Keratinocyte (primary cell): ENCODE measurements around the gene FMNL2. TPM values are rescaled to one million over a fixed set of nuclear protein-coding genes. Genes with fewer than 3 reads are reported as not detected.

Experiments used
- DNase-seq: peaks from one replicate; pipeline ENCODE4 v3.0.0-alpha.2; 2011; ENCODE audit warnings: low read depth, missing footprints, low spot score
- FAIRE-seq: peaks from 2 replicates; lab custom pipeline; 2011; peaks lifted over from hg19 to GRCh38; lab: Jason Lieb, UNC
- H2AFZ ChIP-seq: 2 replicates; pipeline ENCODE4 v1.6.0; 2012; ENCODE audit warnings: low read length, control low read depth, inconsistent platforms; ENCODE audit not compliant: control insufficient read depth
- H3K27ac ChIP-seq: 2 replicates; pipeline ENCODE4 v1.5.1; 2011; ENCODE audit warnings: low read length; ENCODE audit not compliant: control insufficient read depth, insufficient read depth
- H3K27me3 ChIP-seq: 3 replicates; pipeline ENCODE4 v1.6.0; 2011; ENCODE audit warnings: low read length; ENCODE audit not compliant: control insufficient read depth, insufficient read depth; ENCODE audit errors: extremely low read depth
- H3K36me3 ChIP-seq, 2 experiments: 2 replicates in 1 of 2; 3 replicates in 1 of 2; pipeline ENCODE4 v1.5.1; 2011; ENCODE audit warnings: low read length in 2 of 2, mild to moderate bottlenecking in 1 of 2; ENCODE audit not compliant: control insufficient read depth in 2 of 2, insufficient read depth in 2 of 2; ENCODE audit errors: extremely low read depth in 1 of 2
- H3K4me1 ChIP-seq: 3 replicates; pipeline ENCODE4 v1.5.1; 2011; ENCODE audit warnings: low read length; ENCODE audit not compliant: control insufficient read depth, insufficient read depth; ENCODE audit errors: extremely low read depth
- H3K4me2 ChIP-seq: 3 replicates; pipeline ENCODE4 v1.6.0; 2011; ENCODE audit warnings: low read depth, low read length; ENCODE audit not compliant: control insufficient read depth, insufficient read depth; ENCODE audit errors: extremely low read depth
- H3K4me3 ChIP-seq, 3 experiments: fragments of 200-600 bp in 1 of 3; sonication (generic) in 1 of 3; 2 replicates in 2 of 3; 3 replicates in 1 of 3; pipeline ENCODE4 v1.5.1; 2011 to 2016; ENCODE audit warnings: low read length in 3 of 3, mild to moderate bottlenecking in 3 of 3, control low read depth in 2 of 3, inconsistent platforms in 1 of 3, low read depth in 1 of 3, mixed read lengths in 1 of 3, mixed run types in 1 of 3, moderate library complexity in 1 of 3; ENCODE audit not compliant: control insufficient read depth in 2 of 3, insufficient read depth in 2 of 3; ENCODE audit errors: extremely low read depth in 1 of 3
- H3K79me2 ChIP-seq: 2 replicates; pipeline ENCODE4 v1.6.0; 2012; ENCODE audit warnings: low read length; ENCODE audit not compliant: control insufficient read depth, insufficient read depth
- H3K9ac ChIP-seq: 3 replicates; pipeline ENCODE4 v1.6.0; 2011; ENCODE audit warnings: low read length; ENCODE audit not compliant: control insufficient read depth, insufficient read depth; ENCODE audit errors: extremely low read depth
- H3K9me1 ChIP-seq: 3 replicates; pipeline ENCODE4 v1.6.0; 2011; ENCODE audit warnings: low read length; ENCODE audit not compliant: control insufficient read depth, insufficient read depth; ENCODE audit errors: extremely low read depth
- H3K9me3 ChIP-seq: 2 replicates; pipeline ENCODE4 v1.5.1; 2012; ENCODE audit warnings: low read depth, low read length; ENCODE audit not compliant: control insufficient read depth
- H4K20me1 ChIP-seq: 3 replicates; pipeline ENCODE4 v1.6.0; 2011; ENCODE audit warnings: low read length; ENCODE audit not compliant: control insufficient read depth, insufficient read depth; ENCODE audit errors: extremely low read depth
- EZH2 ChIP-seq: IDR thresholded peaks from one replicate; pipeline ENCODE4 v1.6.1; 2012; ENCODE audit warnings: inconsistent platforms, mild to moderate bottlenecking, low read length, moderate library complexity
- dilution Hi-C: fragments of 300-500 bp; cut with MboI; formaldehyde crosslinking; loops from one replicate; pipeline ENCODE4 v1.7.0; 2020; ENCODE audit warnings: low sequenced_read_pairs; ENCODE audit not compliant: extremely low pct_ligation_motif_present
- polyA plus RNA-seq, 5 experiments: library from polyadenylated mRNA; depleted of rRNA in 3 of 5; stranded (reverse) in 3 of 5; stranded (forward) in 1 of 5; unstranded in 1 of 5; fragments of >200 nt; gene quantifications; 1 replicate in 1 of 5; 2 replicates in 3 of 5; 3 replicates in 1 of 5; pipeline versions ENCODE4 v1.2.1 to v1.2.3, GENCODE V29; 2011 to 2012; ENCODE audit warnings: missing spikeins in 2 of 5, low read depth in 1 of 5, low replicate concordance in 1 of 5
- TF ChIP-seq, protein P1 (sequence below), 3 experiments: IDR thresholded peaks in 1 of 3; conservative IDR thresholded peaks in 1 of 3; optimal IDR thresholded peaks in 1 of 3; 2 replicates in 2 of 3; 3 replicates in 1 of 3; pipeline versions ENCODE3 to v1.5.1; 2011; ENCODE audit warnings: low read length in 3 of 3, mild to moderate bottlenecking in 3 of 3, moderate library complexity in 2 of 3, control low read depth in 1 of 3, inconsistent platforms in 1 of 3; ENCODE audit not compliant: insufficient read depth in 2 of 3; ENCODE audit errors: extremely low read depth in 1 of 3

Gene FMNL2
- polyA plus RNA-seq, 1 donor (not counting 4 experiments of a cell fraction or from before 2014, with no cell fraction given) = 62.7 TPM

DNA sequence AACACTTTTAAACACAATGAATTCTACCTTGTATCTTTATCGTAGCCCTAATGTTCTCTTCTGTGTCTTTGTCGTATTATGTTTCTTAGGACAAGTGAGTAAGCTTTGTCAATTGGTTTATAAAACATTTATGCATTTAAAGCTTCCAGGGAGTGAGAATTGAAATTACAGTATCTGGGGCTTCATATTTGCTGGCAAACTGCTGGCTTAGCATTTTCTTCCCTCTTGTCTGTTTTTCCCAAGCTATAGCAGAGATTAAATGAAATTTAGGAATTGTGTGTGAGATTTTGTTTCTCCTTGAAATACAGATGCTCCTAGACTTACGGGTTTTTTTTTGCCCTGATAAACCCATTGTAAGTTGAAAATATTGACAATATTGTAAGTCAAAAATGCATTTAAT is 73.3 kb downstream of the FMNL2 start:
- TF ChIP-seq, protein P1, sequence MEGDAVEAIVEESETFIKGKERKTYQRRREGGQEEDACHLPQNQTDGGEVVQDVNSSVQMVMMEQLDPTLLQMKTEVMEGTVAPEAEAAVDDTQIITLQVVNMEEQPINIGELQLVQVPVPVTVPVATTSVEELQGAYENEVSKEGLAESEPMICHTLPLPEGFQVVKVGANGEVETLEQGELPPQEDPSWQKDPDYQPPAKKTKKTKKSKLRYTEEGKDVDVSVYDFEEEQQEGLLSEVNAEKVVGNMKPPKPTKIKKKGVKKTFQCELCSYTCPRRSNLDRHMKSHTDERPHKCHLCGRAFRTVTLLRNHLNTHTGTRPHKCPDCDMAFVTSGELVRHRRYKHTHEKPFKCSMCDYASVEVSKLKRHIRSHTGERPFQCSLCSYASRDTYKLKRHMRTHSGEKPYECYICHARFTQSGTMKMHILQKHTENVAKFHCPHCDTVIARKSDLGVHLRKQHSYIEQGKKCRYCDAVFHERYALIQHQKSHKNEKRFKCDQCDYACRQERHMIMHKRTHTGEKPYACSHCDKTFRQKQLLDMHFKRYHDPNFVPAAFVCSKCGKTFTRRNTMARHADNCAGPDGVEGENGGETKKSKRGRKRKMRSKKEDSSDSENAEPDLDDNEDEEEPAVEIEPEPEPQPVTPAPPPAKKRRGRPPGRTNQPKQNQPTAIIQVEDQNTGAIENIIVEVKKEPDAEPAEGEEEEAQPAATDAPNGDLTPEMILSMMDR (optimal IDR thresholded peaks at IDR 0.05 in 1 of 3, IDR thresholded peaks at IDR 0.05 in 1 of 3, conservative IDR thresholded peaks at IDR 0.05 in 1 of 3; ENCODE audit: extremely low read depth in 1 of 3, insufficient read depth in 2 of 3, low read length in 3 of 3) = no peak
- no peak for TF ChIP-seq EZH2
- Histone ChIP-seq H3K9ac (no peak overlapping the region), H2AFZ (no peak overlapping the region), H3K9me3 (no peaks in the 10 kb centered on the region), H4K20me1 (peaks cover 13% of the 10 kb centered on the region), H3K79me2 (peaks cover 98% of the 10 kb centered on the region), H3K27me3 (no peaks in the 10 kb centered on the region), H3K4me3 (no peak overlapping the region), H3K27ac (no peak overlapping the region), H3K36me3 (no peaks in the 10 kb centered on the region), H3K4me2 (no peak overlapping the region), H3K4me1 (peaks cover 66% of the 10 kb centered on the region), H3K9me1 (peaks cover 4% of the 10 kb centered on the region)
- dilution Hi-C loops = no loop called here
- no peak for DNase-seq
- FAIRE-seq = no peak

DNA sequence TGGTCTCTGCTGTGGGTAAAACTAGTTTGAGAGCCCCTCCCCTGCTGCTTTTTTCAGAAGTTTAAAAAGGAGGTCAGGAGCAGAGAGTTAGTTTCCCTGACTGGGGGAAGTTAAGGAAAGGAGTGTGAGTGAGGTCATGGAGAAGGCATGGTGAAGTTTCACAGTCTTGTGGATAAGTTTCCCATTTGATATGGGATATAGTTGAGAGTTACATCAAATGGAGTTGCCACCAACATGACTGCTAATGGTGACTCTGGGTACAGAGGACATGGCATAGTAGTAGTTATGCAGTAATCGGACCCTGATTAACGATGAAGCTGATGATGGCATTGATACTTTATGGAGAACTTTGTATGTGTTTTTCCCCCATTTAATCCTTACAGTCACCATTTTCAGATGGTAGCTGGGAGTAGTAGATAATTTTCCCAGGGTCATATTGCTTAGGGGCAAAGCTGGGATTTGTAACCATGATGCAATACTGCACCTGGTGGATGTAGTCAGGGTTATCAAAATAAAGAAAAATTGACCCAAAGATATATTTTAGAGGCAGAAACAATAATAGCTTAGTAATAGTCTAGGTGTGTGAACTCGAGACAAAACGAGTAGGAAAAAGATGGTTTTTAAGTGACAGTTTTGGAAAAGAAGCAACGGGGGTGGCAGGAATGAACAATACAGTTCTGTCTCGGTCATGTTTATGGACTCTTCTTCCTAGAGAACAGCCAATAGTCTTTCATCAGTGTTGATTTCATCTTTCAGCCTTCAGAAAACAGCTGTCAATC is 74.6 kb downstream of the FMNL2 start:
- Histone ChIP-seq H3K4me1 (peaks cover 76% of the 10 kb centered on the region), H3K79me2 (peaks cover 98% of the 10 kb centered on the region), H3K4me3 (no peak overlapping the region), H3K9ac (no peak overlapping the region), H3K27me3 (no peaks in the 10 kb centered on the region), H3K36me3 (no peaks in the 10 kb centered on the region), H3K27ac (peak overlapping the region; percentile 40), H4K20me1 (peaks cover 11% of the 10 kb centered on the region), H2AFZ (no peak overlapping the region), H3K9me3 (no peaks in the 10 kb centered on the region), H3K4me2 (no peak overlapping the region), H3K9me1 (peaks cover 4% of the 10 kb centered on the region)
- no peak for DNase-seq
- FAIRE-seq = peak; percentile 32
- dilution Hi-C loops = no loop called here
- TF ChIP-seq EZH2 = no peak
- TF ChIP-seq, protein P1 (optimal IDR thresholded peaks at IDR 0.05 in 1 of 3, IDR thresholded peaks at IDR 0.05 in 1 of 3, conservative IDR thresholded peaks at IDR 0.05 in 1 of 3; ENCODE audit: extremely low read depth in 1 of 3, insufficient read depth in 2 of 3, low read length in 3 of 3) = no peak
